ENCODE results near the gene SMOC1.

Gene SMOC1

GRCh38 chr14:69865701-69866365 is 13.4 kb upstream of the SMOC1 start:
- DNase-seq, result no peak

- DNase-seq, result no peak
Measured at GRCh38 chr14:69868363-69868963, 10.8 kb upstream of the SMOC1 start.

GRCh38 chr14:69870613-69871012 is 8.6 kb upstream of the SMOC1 start:
- no peak for DNase-seq

DNA sequence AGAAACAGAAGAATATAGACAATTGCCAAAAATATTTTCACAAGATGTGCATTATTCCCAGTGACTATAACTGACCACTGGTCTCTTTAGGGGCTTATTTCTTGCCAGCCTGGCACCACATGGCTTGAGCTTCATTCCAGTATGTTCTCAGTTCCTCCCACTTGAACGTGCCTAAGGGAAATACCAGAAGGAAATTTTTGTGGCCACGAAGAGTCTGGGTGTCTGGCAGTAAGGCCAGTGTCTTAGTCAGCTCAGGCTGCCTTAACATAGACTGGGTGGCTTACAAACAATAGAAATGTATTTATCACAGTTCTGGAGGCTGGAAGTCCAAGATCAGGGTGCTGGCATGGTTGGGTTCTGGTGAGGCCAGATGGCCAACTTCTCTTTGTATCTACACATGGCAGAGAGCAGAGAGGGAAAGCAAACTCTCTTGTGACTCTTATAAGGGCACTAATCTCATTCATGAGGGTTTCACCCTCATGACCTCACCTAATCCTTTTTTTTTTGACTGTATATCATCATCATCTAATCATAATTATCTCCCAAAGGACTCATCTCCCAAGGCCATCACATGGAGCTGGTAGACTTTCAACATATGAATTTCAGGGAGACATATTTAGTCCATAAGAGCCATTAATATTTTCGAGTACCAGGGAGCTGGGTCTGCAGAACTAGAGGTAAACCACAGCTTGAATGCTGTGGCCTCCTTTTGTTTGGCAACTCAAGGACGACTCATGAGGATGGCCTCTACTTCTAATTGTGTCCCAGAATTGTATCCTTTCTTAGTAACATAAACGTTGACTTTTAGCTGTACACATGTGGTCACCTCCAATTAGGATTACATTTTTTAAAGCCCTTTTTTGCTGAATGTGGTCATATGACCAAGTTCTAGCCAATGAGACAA is 5.1 kb upstream of the SMOC1 start:
- no peak for DNase-seq

DNA sequence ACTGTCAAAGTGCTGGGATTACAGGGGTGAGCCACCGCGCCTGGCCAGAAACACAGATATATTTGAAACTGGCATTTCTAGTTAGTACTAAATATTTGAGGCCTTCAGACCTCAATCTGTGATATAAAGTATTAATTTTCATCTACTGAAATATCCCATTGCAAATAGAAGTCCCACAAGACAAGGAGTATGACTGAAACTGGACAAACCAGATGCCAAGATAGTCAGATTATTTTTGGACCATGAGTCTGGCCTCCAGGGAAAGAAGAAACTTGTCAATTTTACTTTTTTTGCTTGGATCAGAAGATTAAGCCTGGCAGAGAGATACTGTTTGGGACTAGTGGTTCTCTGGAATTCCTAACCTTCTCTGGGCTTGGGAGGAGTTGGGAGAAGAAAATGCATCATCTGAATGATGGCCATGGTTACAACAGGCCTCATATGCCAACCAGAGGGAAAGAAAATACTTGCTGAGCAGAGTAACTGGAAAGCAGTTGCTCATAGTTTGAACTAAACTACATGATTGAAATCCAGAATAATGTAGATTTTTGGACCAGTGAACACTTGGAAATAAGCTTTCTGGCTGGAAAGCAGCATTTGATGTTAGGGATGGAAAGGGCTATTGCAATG is 2.9 kb upstream of the SMOC1 start:
- DNase-seq, result no peak

DNA sequence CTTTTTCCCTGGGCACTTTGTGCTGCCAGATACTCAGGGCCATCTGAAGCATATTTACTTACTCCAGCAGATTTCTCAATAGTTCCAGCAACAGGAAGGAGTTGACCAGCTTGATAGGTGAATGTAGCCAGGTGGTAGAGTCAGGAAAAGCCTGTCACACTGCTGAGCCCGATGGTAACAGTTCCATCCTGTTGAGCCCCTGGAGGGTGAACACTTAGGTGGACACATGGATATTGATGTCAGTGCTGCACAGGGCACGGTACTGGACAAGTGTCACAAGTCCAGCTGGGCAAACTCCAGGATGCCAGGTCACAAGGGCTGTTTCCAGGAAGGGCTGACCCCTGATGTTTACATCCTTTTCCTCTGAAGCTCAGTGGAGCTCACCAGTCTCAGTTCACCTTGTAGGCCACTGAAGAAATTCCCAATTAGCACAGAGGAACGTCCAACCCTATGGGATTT is 2.3 kb upstream of the SMOC1 start:
- DNase-seq, result no peak

GRCh38 chr14:69877492-69877891 is 1.7 kb upstream of the SMOC1 start:
- DNase-seq, result no peak

GRCh38 chr14:69878251-69878650 is 965 bp upstream of the SMOC1 start:
- no peak for DNase-seq

GRCh38 chr14:69880044-69880487 is 850 bp downstream of the SMOC1 start:
- DNase-seq, result no peak

DNA sequence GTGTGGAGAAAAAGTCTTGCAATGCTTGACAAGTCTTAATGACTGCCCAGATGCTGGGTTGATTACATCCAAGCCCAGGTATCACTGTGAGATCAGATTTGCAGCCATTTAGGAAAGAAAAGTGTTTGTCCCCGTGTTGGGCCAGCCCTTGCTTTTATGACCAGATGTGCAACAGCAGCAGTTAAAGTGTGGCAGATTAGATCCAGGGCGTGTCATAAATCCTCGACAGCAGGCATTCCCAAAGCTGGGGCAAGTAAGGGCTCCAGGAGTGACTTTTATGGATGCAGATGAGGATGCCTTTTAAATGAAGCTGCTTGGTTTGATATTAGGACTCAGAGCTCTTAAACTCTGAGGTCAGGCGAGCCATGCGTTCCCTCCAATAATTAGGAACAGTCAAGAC is 1.7 kb downstream of the SMOC1 start:
- DNase-seq, result no peak

- no peak for DNase-seq
Measured at GRCh38 chr14:69882116-69882864, 3.1 kb downstream of the SMOC1 start.

DNA sequence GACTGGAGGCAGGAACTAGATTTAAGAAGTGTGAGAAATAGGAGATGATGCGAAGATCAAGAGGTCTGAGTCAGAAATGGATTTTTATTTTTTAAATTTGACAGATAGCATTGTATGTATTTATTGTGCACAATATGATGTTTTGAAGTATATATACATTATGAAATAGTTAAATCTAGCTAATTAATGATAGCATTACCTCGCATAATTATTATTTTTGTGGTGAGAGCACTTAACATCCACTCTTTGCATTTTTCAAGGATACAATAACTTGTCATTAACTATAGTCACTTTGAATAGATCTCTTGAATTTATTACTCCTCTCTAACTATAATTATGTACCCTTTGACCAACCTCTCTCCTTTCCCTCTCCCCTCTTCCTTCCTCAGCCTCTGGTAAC is 3.7 kb downstream of the SMOC1 start:
- DNase-seq, result no peak

- no peak for DNase-seq
Measured at GRCh38 chr14:69886453-69887242, 7.4 kb downstream of the SMOC1 start.

- no peak for DNase-seq
Measured at GRCh38 chr14:69887740-69888657, 8.8 kb downstream of the SMOC1 start.

DNA sequence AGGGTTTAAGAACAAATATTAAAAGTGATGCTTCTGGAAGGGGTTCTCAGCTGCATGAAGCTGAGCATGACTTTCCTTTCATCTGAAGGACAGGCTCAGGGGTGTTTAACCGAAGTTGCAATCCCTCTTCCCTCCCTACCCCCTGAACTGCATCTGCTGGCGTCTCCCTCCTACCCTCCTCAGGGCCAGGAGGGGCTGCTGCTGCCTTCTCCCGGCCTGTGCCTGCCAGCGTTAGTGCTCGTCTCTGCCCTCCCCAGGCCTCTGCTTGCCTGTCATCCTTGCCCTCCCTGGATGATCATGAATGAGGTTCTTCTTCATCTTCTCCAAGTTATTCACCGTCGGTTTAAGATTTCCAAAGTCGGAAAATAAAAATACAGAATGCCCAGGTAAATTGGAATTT is 12.2 kb downstream of the SMOC1 start:
- no peak for DNase-seq

DNA sequence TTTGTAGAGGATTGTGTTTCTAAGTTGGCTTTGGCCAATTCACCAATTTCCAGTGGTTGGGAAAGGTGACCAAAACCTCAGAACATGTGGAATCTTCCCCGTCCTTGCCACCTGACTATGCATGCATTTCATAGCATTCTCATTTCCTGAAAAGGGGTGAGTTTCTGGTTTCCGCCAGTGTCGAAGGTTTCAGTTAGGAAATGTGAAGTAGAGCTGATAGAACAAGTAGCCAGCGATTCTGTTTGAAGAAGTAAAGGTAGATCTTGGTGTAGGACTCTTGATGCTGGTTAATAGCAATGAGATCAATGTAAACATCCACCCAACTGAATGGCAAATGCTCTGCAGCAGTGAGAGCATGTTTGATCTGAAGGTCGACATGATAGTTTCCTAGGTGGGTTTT is 15.9 kb downstream of the SMOC1 start:
- no peak for DNase-seq

- no peak for DNase-seq
Measured at GRCh38 chr14:69896080-69896479, 16.9 kb downstream of the SMOC1 start.

DNA sequence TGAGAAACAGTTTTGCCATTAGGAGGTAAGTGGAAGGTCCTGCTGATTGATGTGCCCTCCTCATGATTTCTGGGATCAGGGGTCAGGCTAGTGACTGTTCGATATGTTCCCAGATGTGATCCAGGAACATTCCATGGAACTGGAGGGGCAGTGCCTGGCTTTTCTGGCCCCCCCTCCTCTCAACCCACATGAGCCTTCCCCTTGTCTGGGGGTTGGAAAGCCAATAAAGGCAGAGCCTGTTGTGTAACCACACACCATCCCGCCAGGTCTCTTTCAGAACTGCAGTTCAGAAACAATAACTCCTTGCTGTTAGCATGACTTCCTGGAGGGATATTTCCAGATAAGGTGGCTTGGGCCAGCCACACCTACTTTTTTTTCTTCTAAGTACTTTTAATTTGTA is 17.8 kb downstream of the SMOC1 start:
- DNase-seq, result no peak

DNA sequence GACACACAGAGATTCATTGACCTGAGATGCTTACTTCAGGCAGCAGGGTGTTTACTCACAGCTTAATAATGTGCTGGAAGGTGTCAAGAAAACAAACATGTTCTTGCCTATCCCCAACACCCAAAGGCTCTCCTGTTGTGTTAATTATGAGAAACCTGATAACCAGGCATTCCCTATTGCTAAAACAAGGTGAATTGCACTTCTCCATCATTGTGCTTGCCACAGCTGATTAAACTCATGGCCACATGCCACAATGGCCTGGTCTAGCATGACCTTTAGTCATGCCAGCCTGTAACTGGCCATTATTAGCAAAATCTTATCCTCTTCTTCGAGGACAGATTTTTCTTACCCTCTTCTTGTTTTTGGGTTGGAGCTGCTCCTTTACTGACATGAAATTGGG is 21.4 kb downstream of the SMOC1 start:
- no peak for DNase-seq

DNA sequence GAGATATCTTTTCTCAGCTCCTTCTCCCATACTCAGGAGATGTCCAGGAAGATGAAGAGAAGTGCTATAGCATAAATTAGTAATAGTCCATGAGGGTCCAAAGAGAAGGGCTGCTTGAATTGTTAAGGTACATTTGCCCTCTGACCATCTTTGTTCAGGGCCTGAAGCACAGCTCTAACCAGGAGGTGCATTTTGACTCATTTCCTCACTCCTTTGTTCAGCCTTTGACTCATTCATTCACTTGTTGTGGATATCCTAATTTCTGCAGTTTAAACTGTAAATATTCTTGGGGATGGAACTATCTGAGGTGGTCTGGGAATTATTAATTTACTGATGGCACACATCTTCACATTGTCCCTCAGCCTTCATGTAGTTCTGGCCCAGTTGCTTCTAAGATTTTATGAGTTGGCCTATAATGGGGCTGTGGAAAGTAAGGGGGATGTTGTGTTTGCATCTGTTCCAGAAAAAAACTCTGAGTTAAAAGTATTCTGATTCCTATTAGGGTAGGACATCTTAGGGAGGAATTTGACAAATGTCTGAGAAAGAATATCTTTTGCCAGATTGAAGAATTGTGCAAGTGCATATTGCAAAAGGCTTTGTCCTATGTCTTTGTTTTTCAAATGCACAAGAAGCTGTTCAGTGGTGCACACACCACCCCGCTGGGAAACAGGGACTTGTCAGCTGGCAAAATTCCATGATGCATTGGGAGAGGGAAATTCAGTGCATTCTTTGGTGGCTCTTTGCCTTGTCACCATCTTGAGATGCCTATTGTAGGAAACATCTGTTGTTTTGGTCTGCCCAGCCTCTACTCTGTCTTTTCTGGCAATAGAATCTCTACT is 22.1 kb downstream of the SMOC1 start:
- DNase-seq, result no peak

All from activated naive CD4-positive, alpha-beta T cell (primary cell).